Ramos (cell line): Measurements from ENCODE around the gene PDGFD.

Experiments used
- in situ Hi-C: fragments of 300-500 bp; cut with MboI; formaldehyde crosslinking; loops from one replicate; pipeline ENCODE4 v1.14.3; 2022; ENCODE audit warnings: low sequenced_read_pairs; ENCODE audit not compliant: unreplicated experiment

Gene PDGFD

DNA sequence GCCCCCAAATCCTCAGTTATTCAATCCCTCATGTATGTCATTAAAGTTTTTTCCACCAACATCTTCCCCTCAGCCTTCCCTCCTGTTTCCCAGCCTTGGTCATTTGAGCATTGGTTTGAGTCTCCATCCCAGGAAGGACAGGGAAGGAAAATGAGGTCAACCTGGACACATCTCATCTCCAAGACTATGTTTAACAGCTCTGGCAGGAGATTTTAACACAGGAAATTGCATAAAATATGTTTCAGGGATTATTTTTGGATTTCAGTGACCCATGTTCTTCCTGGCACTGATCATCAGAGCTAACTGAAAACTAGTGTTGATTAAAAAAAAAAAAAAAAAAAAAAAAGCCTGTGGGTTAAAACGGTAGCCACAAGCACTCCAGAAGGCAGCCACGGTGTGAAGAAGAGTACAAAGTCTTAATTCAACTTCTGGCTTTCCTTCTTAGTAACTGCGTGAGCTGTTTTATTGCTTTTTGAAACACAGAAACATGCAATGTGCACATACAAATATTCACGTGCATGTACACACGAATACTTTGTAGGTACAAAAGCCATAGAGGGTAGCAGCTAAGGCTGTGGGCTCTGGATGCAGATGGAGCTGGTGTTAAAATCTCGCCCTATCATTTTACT lies 291.9 kb downstream of the PDGFD start:
- in situ Hi-C loops: loop anchor here (10.0 kb wide), 1 partner anchor 293 kb away; the partner anchor contains the start of gene PDGFD

DNA sequence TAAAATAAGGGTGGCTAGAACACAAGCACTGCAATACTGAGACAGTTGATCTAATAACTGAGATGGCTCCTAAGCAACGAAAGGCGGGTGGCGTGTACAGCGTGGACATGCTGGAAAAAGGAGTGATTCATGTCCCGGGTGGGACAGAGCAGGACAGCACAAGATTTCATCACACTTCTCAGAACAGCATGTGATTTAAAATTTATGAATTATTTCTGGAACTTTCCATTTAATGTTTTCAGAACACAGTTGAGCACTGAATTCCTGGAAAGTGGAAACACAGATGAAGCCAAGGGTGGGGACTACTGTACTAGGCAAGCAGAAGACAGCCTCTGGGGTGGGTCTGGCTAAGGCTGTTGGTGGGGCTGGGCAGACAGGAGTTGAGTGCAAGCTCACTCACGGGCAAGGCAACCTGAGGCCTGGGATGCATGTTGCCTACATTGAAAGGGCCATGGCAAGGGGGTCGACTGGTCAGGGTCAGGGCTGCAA lies 293.1 kb downstream of the PDGFD start:
- in situ Hi-C loops: loop anchor here (10.0 kb wide), 1 partner anchor 294 kb away; the partner anchor contains the start of gene PDGFD

DNA sequence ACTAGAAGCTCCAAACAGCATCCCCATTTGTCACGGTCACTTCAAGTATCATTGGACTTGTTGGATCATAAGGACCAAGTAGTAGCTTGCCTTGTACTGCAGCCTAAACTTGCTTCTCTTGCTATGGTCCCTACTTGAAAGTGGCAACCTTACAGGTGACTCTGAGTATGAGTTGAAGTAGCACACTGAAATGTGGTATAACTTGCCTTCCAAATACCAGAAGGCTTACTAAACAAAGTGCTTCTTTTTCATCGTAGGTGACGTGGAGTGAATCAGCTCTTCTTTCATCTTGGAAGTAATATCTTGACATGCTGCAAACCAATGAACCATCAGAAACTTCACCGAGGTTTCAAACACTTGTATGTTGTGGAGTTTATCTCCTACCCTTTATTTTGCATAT lies 296.5 kb downstream of the PDGFD start:
- in situ Hi-C loops: no loop called here

DNA sequence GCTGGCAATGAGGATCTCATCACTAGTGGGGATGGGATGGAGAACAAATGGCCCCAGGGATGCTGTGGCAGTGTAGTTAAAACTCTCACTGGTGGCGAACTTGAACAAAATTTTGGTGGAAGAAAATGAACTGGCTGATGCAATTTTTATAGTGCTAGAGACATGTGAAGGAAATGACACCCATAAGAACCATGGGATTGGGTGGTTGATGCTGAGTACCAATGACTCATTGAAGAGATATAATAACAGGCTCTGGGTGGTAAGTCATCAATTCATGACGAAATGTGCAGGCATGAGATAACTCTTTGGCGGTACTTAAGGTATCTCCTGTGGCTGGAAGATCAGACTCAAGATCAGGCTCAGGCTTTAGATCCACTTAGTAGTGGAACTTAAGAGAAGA lies 300.4 kb downstream of the PDGFD start:
- in situ Hi-C loops: no loop called here

DNA sequence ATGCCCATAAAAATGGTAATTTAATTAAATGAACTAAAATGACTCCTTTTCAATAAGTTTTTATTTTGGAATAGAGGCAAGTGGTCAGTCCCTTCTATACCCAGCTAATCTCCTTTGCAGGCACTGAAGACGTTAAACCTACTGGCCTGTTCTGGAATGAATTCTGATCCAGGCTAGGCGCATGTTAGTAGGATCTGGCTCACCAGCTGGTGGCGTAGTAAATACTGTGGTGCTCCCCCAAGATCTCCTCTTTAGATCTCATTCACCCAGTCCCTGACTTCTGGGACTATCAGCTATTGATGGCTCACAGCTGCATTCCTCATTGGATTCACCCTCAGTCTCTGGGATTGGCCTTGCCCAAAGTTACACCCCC lies 301.2 kb downstream of the PDGFD start:
- in situ Hi-C loops: no loop called here

DNA sequence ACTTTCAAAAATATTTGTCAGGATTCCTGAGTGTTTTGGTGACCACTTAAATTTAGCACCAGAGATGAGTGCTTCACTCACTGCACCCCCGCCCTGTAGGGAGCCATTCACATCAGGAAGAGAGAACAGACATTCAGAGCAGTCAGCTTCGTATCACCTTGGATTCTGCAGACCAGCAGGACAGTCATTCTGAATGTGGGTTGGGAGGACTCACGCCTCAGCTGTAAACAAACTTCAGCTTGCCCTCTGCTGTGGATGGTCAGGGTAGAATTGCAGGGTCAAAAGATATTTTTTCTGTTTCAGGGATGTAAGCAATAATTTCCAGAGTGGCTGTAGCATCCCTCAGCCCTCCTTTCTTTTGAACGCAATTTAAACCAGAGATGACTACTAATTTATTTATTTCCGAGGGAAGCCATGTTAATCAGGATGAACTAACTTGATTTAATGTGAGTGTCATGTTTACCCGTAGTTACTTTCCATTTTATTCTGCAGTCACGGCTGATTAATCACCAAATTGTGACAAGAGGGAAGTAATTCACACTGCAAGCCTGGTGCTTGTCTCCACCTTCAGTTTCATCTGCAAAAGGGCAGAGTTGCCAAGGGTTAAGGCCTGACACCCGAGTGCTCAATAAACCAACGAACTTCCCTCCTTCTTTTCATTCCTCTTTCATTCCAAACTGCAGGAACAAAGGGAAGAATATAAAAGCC lies 301.7 kb downstream of the PDGFD start:
- in situ Hi-C loops: no loop called here
